Heart left ventricle (tissue), 16 donors: ENCODE data around the gene ILF2. TPM values are rescaled to one million over a fixed set of nuclear protein-coding genes. Genes with fewer than 3 reads are reported as not detected.
"Not testable (repeated sequence)": the region's sequence is repeated elsewhere in the genome, so short reads cannot be mapped to it uniquely, and the experiment has no call there.

Experiments
- ATAC-seq, 4 donors: fragments of 200-7000 bp; cut with Tn5 transposase; one replicate each; pipeline ENCODE4 v1.9.1; 2020 to 2022; ENCODE audit warnings: moderate library complexity in 4 of 4, mild to moderate bottlenecking in 3 of 4, moderate number of reproducible peaks in 1 of 4
- DNase-seq, 5 donors: peaks; one replicate each; pipeline ENCODE4 v3.0.0-alpha.2; 2020
- H3K27ac ChIP-seq, 12 donors: fragments of 200-600 bp; sonication (generic) in 4 of 12; one replicate each; pipeline versions ENCODE4 v1.5.0 to v1.8.0; 2016 to 2022; ENCODE audit warnings: mild to moderate bottlenecking in 2 of 12
- H3K27me3 ChIP-seq, 9 donors: fragments of 200-600 bp; sonication (generic) in 2 of 9; one replicate each; pipeline versions ENCODE4 v1.5.1 to v1.8.0; 2016 to 2022; ENCODE audit warnings: mild to moderate bottlenecking in 3 of 9
- H3K36me3 ChIP-seq, 9 donors: fragments of 200-600 bp; sonication (generic) in 2 of 9; one replicate each; pipeline versions ENCODE4 v1.5.0 to v1.8.0; 2018 to 2022; ENCODE audit warnings: mild to moderate bottlenecking in 2 of 9
- H3K4me1 ChIP-seq, 12 donors: fragments of 200-600 bp; sonication (generic) in 4 of 12; one replicate each; pipeline versions ENCODE4 v1.5.0 to v1.8.0; 2016 to 2022; ENCODE audit warnings: mild to moderate bottlenecking in 3 of 12
- H3K4me3 ChIP-seq, 12 donors: fragments of 200-600 bp; sonication (generic) in 4 of 12; one replicate each; pipeline versions ENCODE4 v1.5.0 to v1.8.0; 2017 to 2022; ENCODE audit warnings: mild to moderate bottlenecking in 9 of 12, moderate library complexity in 4 of 12
- H3K9me3 ChIP-seq, 12 donors: fragments of 200-600 bp; sonication (generic) in 4 of 12; one replicate each; pipeline versions ENCODE4 v1.5.0 to v1.8.0; 2016 to 2022; ENCODE audit warnings: mild to moderate bottlenecking in 1 of 12
- POLR2A ChIP-seq, 2 donors: fragments of 450-650 bp; IDR thresholded peaks; one replicate each; pipeline ENCODE4 v1.6.1; 2017; ENCODE audit warnings: antibody characterized with exemption in 2 of 2, mild to moderate bottlenecking in 2 of 2, moderate library complexity in 2 of 2
- WGBS, 4 donors: extraction: QIAGEN DNeasy Blood & Tissue Kit in 2 of 4; methylation state at CpG; one replicate each; pipeline versions ENCODE4 v1.1.5 to v1.1.7; 2013 to 2018; 5-methylcytosine and 5-hydroxymethylcytosine counted together
- intact Hi-C, 10 donors: fragments of 100-400 bp; cut with DNase I; formaldehyde crosslinking; loops; one replicate each; pipeline versions ENCODE4 v1.11.1 to v1.14.2; 2022
- polyA plus RNA-seq, 2 donors: library from polyadenylated mRNA; stranded (reverse); fragments of 200-250 nt; gene quantifications; one replicate each; pipeline ENCODE4 v1.2.3, GENCODE V29; 2013
- total RNA-seq, 9 donors: library from RNA; depleted of rRNA in 2 of 9; stranded (reverse); fragments of >200 nt in 2 of 9; fragmentation: NEBNext Ultra II Directional in 3 of 9; extraction: Animal tissue kit (Norgen Biotek cat#: 25700) in 3 of 9; gene quantifications; one replicate each; pipeline versions ENCODE4 v1.1.0 to v1.2.4, GENCODE V29; 2016 to 2023
- TF ChIP-seq, protein P1 (sequence below), 12 donors: fragments of 200-600 bp; sonication (generic) in 4 of 12; IDR thresholded peaks; one replicate each; pipeline versions ENCODE4 v1.5.0 to v1.8.0; 2018 to 2022; ENCODE audit warnings: antibody characterized with exemption in 12 of 12, mild to moderate bottlenecking in 5 of 12
- donor health status: ischemic (EF 13 %, LVEDD 7.1; RV severe dilation, severe dysfunction).
- donor health status: healthy with polysubstance abuse.
- donor health status: DM: no; HTN: yes; CAD: no.
- donor health status: DM: no; HTN: no; CAD: no.
- donor health status: ischemic (EF 25% LVEDD 6.9; RV normal size, moderate dysfunction).
- donor health status: ischemic (EF 25% LVEDD 5.7; RV mildly dilated, moderate dysfunction).
- donor health status: healthy.
- donor health status: DM: yes; HTN: yes; CAD: no.
- donor health status: ischemic (EF 35%, LVEDD 5.7; RV mildly dilated, moderate dysfunction).
- donor health status: nonischemic (EF 11% LVEDD 7.7; RV severe dilation, severe dysfunction).
- donor health status: DM: yes; HTN: yes; CAD: no.
- donor health status: PGD.
- donor health status: ischemic (EF 29% LVEDD 5.4; RV normal size, mild dysfunction).
- donor health status: nonischemic (EF 23%, LVEDD 6.1; RV moderate dilation, normal function).

ILF2 gene
- total and polyA plus RNA-seq, 11 donors, result 22.1 to 163 (median 74.2) TPM

DNA sequence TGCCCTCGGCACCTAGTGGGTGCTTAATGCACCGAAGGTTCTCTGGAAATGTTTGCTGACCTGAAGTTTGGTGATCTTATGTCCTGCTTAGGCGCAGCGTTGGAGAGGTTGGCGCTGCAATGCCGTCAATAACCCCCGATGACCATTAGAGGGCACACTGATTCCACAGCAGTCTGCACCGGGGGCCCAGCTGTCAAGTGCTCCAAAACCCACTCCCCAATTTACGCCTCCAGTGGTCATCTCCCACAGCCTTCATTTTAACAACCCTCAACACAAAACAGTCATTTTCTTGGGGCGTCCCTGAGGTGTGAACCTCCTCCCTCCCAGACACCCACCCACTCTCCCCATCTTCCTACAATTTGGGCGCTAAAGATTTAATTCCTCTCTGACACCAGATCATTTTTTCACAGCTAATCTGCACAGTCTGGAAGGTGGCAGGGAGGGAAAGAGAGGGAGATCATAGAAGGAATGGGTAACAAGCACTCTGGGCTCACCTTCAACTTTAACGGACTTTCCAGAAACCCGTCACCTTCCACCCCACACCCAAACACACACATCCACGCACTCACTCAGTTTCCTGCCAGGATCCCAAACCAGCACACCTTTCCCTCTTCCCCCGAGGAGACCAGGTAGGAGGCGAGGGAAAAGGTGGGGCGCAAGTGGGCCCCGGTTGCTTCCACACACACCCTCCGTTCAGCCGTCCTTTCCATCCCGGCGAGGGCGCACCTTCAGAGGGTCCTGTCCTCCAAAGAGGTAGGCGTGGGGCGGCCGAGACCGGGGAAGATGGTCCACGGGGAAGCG, 7.1 kb upstream of the ILF2 start:
- no peaks in the 10 kb centered on the region for H3K9me3 ChIP-seq

DNA sequence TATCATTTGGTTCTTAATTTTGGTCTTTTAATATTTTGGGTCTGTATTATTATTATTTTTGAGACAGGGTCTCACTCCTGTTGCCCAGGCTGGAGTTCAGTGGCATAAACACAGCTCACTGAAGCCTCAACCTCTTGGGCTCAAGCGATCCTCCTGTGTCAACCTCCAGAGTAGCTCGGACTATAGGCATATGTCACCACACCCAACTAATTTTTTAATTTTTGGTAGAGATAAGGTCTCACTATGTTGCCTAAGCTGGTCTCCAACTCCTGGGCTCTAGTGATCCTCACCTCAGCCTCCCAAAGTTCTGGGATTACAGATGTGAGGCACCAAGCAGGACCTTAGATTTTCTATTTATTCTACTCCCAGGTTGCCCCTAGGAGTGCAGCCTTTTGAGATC, 2.7 kb upstream of the ILF2 start:
- 93 to 100% (median 97%) methylated on average over 2 of the region's 2 CpGs for WGBS, 4 donors
- Histone ChIP-seq H3K36me3 (peaks cover 2 to 13% (median 10%) of the 10 kb centered on the region in 9 donors), H3K27ac (no peak overlapping the region), H3K27me3 (peaks cover 0 to 8% (median 2%) of the 10 kb centered on the region in 9 donors), H3K4me1 (peaks cover 6 to 36% (median 23%) of the 10 kb centered on the region in 12 donors), H3K4me3 (no peak overlapping the region), H3K9me3 (no peaks in the 10 kb centered on the region)
- intact Hi-C loops, result loop anchor here in 6 of 10 donors (5.0 to 10.0 kb wide), 6 partner anchors 41 to 314 kb away; partner anchors contain the start of genes CHTOP (in 3 of the 6), RAB13 (in 3 of the 6) and GATAD2B (in 1 of the 6)
- ATAC-seq (no peak), DNase-seq (no peak)
- TF ChIP-seq POLR2A (IDR thresholded peaks at IDR 0.05), result no peak

More for the DNA sequence above, 7.1 kb upstream of the ILF2 start:
- TF ChIP-seq, protein P1, sequence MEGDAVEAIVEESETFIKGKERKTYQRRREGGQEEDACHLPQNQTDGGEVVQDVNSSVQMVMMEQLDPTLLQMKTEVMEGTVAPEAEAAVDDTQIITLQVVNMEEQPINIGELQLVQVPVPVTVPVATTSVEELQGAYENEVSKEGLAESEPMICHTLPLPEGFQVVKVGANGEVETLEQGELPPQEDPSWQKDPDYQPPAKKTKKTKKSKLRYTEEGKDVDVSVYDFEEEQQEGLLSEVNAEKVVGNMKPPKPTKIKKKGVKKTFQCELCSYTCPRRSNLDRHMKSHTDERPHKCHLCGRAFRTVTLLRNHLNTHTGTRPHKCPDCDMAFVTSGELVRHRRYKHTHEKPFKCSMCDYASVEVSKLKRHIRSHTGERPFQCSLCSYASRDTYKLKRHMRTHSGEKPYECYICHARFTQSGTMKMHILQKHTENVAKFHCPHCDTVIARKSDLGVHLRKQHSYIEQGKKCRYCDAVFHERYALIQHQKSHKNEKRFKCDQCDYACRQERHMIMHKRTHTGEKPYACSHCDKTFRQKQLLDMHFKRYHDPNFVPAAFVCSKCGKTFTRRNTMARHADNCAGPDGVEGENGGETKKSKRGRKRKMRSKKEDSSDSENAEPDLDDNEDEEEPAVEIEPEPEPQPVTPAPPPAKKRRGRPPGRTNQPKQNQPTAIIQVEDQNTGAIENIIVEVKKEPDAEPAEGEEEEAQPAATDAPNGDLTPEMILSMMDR (IDR thresholded peaks at IDR 0.05), result peak; percentile 82 to 96 (median 93)
- TF ChIP-seq POLR2A (IDR thresholded peaks at IDR 0.05), result no peak
- Histone ChIP-seq H3K27ac (peak overlapping the region in 11 of 12 donors; percentile 3 to 83 (median 68)), H3K4me3 (peak overlapping the region; percentile 35 to 76 (median 60)), H3K4me1 (peaks cover 0 to 26% (median 19%) of the 10 kb centered on the region in 12 donors), H3K36me3 (peaks cover 0 to 15% (median 0%) of the 10 kb centered on the region in 9 donors), H3K27me3 (peaks cover 0 to 28% (median 7%) of the 10 kb centered on the region in 9 donors)
- intact Hi-C loops, result loop anchor here (1.0 to 10.0 kb wide), 18 partner anchors 49 to 309 kb away; partner anchors contain the start of genes RAB13 (in 8 of the 10), INTS3 (in 2 of the 10), CREB3L4 (in 1 of the 10) and DENND4B (in 1 of the 10)
- DNase-seq (peak in 4 of 5 donors; percentile 50 to 71 (median 52)), ATAC-seq (peak; percentile 44 to 78 (median 67))
- WGBS, 4 donors, result 2 to 3% (median 3%) methylated on average over 27 to 29 of the region's 29 CpGs

DNA sequence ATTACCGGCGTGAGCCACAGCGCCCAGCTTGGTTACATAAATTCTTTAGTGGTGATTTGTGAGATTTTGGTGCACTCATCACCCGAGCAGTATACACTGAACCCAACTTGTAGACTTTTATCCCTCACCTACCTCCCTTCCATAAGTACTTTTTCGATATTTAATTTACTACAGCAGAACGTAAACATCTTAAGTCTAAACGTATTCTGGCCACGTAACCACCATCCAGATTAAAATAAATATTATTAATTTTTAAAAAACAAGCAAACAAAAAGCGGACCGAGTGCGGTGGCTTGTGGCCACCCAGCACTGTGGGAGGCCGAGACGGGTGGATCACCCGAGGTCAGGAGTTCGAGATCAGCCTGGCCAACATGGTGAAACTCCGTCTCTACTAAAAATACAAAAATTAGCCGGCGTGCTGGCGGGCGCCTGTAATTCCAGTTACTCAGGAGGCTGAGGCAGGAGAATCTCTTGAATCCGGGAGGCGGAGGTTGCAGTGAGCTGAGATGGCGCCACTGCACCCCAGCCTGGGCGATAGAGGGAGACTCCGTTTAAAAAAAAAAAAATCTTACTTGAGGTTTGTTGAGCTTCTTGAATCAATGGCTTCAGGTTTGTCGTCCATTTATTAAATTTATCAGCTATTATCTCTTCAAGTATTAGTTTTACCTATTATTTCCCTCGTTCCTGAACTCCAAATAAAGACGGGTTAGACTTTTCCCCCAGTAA, 998 bp upstream of the ILF2 start:
- Histone ChIP-seq H3K4me3 (peak overlapping the region; percentile 27 to 92 (median 76)), H3K36me3 (peaks cover 5 to 30% (median 27%) of the 10 kb centered on the region in 9 donors)
- peak in 3 of 5 donors; percentile 48 to 72 (median 49) for DNase-seq

More for the DNA sequence above, 998 bp upstream of the ILF2 start:
- Histone ChIP-seq H3K4me1 (peaks cover 6 to 26% (median 14%) of the 10 kb centered on the region in 12 donors), H3K27ac (peak overlapping the region; percentile 6 to 90 (median 79))
- H3K9me3 ChIP-seq, H3K27me3 ChIP-seq: not testable (repeated sequence)
- TF ChIP-seq, protein P1 (IDR thresholded peaks at IDR 0.05), result peak in 2 of 12 donors; percentile 9 to 30
- WGBS, 4 donors, result 11 to 18% (median 15%) methylated on average over 28 of the region's 28 CpGs
- intact Hi-C loops, result loop anchor here in 8 of 10 donors (2.0 to 10.0 kb wide), 9 partner anchors 39 to 316 kb away; partner anchors contain the start of genes CHTOP (in 3 of the 8), RAB13 (in 3 of the 8), GATAD2B (in 1 of the 8) and S100A1 (in 1 of the 8)
- peak in 3 of 4 donors; percentile 37 to 49 (median 47) for ATAC-seq
